Activated CD4-positive, CD25-positive, alpha-beta regulatory T cell treated with anti-CD3 and anti-CD28 coated beads, Interleukin-2, amount 50 U/mL, for 16 hours (primary cell): ENCODE measurements around the gene TSHZ2.
"Not testable (repeated sequence)": the region's sequence is repeated elsewhere in the genome, so short reads cannot be mapped to it uniquely, and the experiment has no call there.

Source experiments
- DNase-seq: peaks from one replicate; pipeline ENCODE4 v3.0.0-alpha.2; 2020; ENCODE audit warnings: low read depth, low spot score

Gene TSHZ2

DNA sequence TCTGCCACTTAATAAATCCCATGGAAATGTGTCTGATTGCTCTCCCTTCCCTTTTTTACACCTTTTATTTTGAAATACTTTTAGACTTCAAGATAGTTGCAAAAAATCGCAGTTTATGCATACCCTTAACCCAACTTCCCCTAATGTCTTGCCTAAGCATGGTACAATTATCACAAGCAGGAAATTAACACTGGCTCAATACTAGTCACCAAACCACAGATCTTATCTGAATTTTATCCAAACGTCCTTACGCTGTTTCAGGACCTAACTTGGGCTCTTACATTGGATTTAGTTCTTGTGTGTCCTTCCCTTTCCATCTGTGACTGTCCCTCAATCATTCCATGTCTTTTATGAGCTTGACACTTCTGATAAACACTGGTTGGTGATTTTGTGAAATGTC is 475.2 kb downstream of the TSHZ2 start:
- DNase-seq = no peak

DNA sequence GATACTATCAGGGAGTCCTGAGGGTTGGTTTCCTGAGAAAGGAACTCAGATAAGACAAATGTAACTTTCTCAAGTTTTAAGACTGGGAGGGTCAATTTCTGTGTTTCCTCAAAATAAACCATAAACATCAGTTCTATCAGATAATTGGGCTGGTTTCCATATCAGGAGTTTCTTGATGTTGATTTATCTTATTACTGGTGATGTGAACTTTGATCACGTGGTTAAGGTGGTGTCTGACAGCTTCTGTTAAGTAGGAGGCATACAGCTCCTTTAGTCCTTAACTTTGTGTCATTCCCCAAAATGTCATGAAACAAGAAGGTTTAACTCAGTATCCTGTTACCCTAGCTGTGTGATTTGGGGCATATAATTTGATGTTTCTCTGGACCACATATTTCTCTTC is 476.3 kb downstream of the TSHZ2 start:
- no peak for DNase-seq

- no peak for DNase-seq
Measured at GRCh38 chr20:53448875-53449274, 476.7 kb downstream of the TSHZ2 start.

DNA sequence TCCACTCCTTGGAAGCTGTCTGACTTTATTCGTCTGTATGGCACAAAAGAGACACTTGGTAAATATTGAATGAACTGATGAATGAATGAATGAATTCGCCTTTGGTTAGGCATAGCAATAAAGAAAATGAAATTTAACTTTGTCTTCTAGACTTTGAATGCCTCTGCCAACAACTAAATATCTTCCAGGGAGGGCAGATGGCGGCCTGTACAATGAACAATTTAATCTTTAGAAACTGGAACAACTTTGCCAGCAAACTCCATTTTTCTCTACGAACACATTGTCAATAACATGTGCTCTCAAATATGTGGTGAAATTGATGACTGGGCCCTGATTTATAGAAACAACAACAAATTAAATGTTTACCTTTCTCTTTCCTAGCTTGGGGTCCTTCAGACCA is 480.9 kb downstream of the TSHZ2 start:
- DNase-seq = no peak

DNA sequence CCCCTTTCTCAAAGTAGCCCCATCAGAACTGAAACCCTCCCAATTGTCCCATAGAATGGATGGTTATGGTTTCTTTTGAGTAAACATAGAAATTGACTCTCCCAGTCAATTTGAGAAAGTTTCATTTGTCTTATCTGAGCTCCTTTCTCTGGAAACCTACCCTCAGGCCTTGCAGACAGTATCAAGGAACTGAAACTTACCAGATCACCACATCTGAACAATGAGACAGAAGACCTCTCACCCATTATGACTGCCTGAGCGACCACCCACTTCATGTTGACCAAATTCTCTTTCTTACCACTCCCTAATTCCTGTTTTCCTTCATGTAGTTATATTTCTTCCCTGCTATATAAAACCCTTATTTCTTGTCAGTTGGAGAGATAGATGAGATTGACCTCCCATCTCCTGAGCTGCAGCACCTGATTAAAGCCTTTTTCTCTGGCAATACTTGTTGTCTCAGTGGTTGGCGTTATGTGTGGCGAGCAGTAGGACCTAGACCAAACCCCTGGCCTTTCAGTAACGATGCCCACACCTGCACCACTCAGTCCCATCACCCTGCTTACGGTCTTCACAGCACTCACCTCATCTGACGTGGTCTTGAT is 482.6 kb downstream of the TSHZ2 start:
- no peak for DNase-seq

DNA sequence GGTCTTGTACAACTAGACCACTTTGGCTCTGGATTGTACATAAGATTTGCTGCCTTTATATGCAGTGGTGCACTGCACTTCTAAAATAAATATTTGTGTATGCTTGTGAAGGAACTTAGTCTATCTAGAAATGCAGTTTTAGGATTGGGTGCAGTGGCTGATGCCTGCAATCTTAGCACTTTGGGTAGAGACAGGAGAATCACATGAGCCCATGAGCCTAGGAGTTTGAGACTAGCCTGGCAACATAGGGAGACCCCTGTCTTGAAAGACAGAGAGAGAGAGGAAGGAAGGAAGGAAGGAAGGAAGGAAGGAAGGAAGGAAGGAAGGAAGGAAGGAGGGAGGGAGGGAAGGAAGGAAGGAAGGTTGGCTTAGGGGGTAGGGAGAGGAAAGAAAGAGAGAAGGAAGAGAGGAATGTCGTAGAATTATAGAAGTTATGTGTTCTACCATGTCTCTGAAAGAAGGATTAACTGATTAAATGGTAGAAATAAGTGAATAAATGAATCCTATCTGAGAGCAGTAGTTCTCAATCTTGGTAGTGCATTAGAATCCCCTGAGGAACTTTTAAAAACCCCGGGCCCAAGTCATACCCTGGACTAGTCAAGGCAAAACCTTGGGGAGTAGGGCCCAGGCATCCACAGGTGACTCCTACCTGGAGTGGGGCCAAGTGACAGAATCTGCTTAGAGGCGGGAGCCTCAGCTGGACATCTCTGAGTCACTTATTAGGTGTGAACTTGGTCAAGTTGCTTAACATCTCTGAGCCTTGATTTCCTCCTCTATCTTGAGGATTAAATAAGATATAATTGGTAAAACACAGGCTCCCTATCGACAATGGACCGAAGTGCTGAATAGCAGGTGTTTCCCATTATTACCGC is 491.2 kb downstream of the TSHZ2 start:
- DNase-seq = no peak

DNA sequence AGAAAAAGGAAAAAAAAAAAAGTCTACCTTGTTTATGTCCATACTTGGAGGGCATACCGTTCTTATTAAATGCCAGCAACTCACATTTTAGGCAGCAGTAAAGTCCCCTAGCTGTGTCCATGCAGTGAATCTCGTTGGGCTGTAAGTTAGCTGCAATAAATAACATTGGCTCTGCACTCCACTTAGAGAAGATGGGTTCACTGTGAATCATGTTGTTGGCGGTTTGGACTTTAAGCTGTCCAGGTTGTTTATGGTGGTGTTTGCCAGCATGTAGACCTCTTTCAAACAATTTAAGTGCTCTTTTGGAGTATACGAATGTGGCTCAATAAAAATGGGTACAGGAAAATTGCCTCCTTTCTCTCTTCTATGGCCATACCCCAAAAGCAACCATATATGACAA is 494.1 kb downstream of the TSHZ2 start:
- no peak for DNase-seq

- no peak for DNase-seq
Measured at GRCh38 chr20:53468587-53468986, 496.4 kb downstream of the TSHZ2 start.

GRCh38 chr20:53472859-53473258 is 500.7 kb downstream of the TSHZ2 start:
- not testable (repeated sequence) for DNase-seq

GRCh38 chr20:53480913-53481312 is 508.8 kb downstream of the TSHZ2 start:
- no peak for DNase-seq

- DNase-seq = no peak
Measured at GRCh38 chr20:53487461-53488200, 515.5 kb downstream of the TSHZ2 start.

GRCh38 chr20:53488775-53489272 is 516.7 kb downstream of the TSHZ2 start:
- no peak for DNase-seq

DNA sequence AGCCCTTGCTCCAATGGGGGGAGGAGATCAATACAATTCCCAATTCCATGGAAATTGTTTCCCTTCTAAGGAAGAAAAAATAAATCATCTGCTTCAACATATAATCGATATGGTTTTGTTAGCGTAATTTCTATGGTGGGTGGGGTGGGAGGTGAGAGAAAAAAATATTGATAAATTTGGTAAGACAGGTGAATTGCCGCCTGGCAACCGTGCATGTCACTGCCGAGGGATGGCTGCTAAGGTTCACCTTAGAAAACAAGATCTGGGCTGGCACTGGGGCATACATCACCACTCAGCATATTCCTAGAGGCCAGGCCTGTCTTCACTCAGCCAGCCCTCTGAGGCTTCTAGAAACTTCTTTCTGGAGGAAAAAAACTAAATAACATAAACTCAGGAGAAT is 517.4 kb downstream of the TSHZ2 start:
- no peak for DNase-seq

DNA sequence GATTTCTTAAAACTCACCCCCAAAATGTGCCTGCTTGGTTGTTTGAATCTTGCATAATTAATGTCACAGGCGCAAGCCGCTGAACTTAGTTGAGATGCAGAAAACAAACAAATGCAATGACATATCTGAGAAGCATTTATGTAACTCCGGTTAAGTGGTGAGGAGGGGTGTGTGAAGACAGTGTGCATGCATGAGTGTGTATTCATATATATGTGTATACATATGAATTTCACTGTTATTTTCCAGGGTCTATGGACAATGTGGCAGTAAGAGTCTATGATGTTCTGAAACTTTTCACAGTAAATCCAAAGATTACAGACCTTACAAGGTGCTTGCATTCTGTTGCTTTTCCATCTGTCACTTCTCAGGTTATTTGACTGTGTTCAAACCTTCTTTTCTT is 518.5 kb downstream of the TSHZ2 start:
- DNase-seq = no peak

DNA sequence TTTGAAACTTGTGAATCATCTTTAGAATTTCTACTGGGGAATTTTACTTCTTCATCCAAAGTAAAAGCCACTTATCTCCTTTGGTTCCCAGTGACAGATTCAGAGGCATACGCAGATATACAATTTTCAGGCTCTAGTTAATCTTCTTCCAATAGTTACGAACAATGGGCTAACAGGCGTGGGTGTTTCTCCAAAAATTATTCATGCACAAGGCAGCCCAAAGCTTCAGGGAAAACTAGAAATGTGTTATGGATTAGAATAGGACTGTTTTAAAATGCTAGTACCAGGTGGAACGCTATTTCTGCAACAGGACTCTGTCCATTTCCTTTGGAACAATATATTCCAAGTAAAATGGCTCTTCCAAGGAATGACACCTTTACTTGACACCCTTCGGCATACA is 519.3 kb downstream of the TSHZ2 start:
- no peak for DNase-seq

- DNase-seq = no peak
Measured at GRCh38 chr20:53492212-53492611, 520.1 kb downstream of the TSHZ2 start.

- DNase-seq = no peak
Measured at GRCh38 chr20:53493311-53493857, 521.2 kb downstream of the TSHZ2 start.

GRCh38 chr20:53494753-53495152 is 522.6 kb downstream of the TSHZ2 start:
- no peak for DNase-seq

DNA sequence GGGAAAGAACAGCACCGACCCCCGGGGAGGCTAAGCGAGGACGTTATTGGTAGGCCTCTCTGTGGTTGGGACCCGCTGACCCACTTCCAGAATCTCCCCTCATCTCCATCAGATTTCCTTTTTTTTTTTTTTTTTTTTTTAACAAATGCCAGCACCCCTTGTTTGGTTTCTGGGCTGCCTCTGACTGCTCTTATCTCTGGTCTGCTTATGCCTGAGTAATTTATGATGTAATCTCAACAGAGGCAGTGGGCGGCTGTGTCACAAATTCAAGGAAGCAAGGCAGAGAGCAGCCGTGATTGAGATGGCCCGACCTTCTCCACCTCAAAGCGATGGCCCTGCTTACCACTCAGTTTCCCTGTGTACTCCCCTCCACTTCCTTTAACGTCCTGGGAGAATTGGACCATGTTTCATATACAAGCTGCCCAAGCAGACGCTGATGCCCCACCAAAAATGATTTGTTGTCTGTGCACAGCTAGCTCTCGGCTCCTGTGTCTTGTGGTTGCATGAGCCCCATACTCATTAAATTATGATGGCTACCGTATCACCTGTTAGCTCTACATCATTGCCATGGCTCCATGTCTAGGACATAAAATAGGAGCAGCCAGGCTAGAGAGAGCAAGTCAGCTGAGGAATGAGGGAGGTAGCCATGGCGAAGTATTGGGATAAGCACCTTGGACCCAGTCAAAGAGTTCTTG is 523.4 kb downstream of the TSHZ2 start:
- no peak for DNase-seq

- DNase-seq = no peak
Measured at GRCh38 chr20:53497246-53497645, 525.1 kb downstream of the TSHZ2 start.

- DNase-seq = no peak
Measured at GRCh38 chr20:53498341-53498740, 526.2 kb downstream of the TSHZ2 start.

DNA sequence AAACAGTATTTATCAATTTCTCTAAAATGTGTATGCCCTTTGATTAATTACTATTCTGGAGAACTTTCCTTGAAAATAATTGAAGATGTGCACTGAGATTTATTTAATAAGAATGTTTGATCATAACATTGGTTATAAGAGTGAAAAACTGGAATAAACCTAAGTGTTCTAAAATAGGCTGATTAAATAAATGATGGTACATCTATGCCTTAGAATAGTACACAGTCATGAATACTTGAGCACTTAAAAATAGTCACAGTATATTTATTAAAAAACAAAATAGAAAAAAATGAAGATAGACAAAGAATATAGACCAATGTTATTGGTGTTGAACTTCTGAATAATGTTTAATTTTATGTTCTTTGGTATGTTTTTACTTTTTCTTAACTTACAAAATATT is 528.5 kb downstream of the TSHZ2 start:
- no peak for DNase-seq
